Endothelial cell of umbilical vein (primary cell): Measurements from ENCODE around the gene EPC1. TPM values are rescaled to one million over a fixed set of nuclear protein-coding genes. Genes with fewer than 3 reads are reported as not detected.
A peak's percentile ranks its signal among the peaks of the same experiment; 100 is the strongest.

ENCODE experiments used
- BruUV-seq: library from RNA; stranded (reverse); fragments of 400-500 nt; replicated peaks from 2 replicates; lab custom pipeline; 2021; lab: Mats Ljungman, UMichigan
- CTCF ChIA-PET: fragments of 300-600, 350-600 bp; sonication (Branson Sonifier 250); formaldehyde crosslinking; loops from one replicate; lab custom pipeline; 2021; ENCODE audit warnings: antibody characterized with exemption, inconsistent platforms; lab: Charles Lee
- POLR2A ChIA-PET: fragments of 300-600, 350-600 bp; sonication (Branson Sonifier 250); formaldehyde crosslinking; loops from one replicate; lab custom pipeline; 2021; ENCODE audit warnings: antibody characterized with exemption, inconsistent platforms; lab: Charles Lee
- DNase-seq: peaks from one replicate; pipeline ENCODE4 v3.0.0-alpha.2; 2011; ENCODE audit warnings: low read depth, low spot score
- FAIRE-seq: peaks from 2 replicates; lab custom pipeline; 2011; peaks lifted over from hg19 to GRCh38; lab: Jason Lieb, UNC
- H2AFZ ChIP-seq: 2 replicates; pipeline ENCODE4 v1.6.0; 2012; ENCODE audit warnings: low read depth, low read length, control low read depth, inconsistent platforms
- H3K27ac ChIP-seq: 2 replicates; pipeline ENCODE4 v1.5.1; 2011; ENCODE audit warnings: low read depth, mild to moderate bottlenecking, control low read depth, low read length, moderate library complexity; ENCODE audit not compliant: insufficient read depth
- H3K27me3 ChIP-seq, 2 experiments: 2 replicates each; pipeline versions ENCODE4 v1.6.0 to v1.6.1; 2011; ENCODE audit warnings: low read length in 2 of 2, mixed read lengths in 1 of 2; ENCODE audit not compliant: control insufficient read depth in 2 of 2, insufficient read depth in 2 of 2
- H3K36me3 ChIP-seq, 2 experiments: 2 replicates in 1 of 2; 3 replicates in 1 of 2; pipeline ENCODE4 v1.5.1; 2011; ENCODE audit warnings: low read length in 2 of 2, mild to moderate bottlenecking in 1 of 2, moderate library complexity in 1 of 2; ENCODE audit not compliant: control insufficient read depth in 2 of 2, insufficient read depth in 2 of 2; ENCODE audit errors: extremely low read depth in 1 of 2
- H3K4me1 ChIP-seq: 3 replicates; pipeline ENCODE4 v1.5.1; 2011; ENCODE audit warnings: mild to moderate bottlenecking, low read length; ENCODE audit not compliant: control insufficient read depth, insufficient read depth; ENCODE audit errors: extremely low read depth
- H3K4me2 ChIP-seq: 2 replicates; pipeline ENCODE4 v1.6.1; 2011; ENCODE audit warnings: low read length, control low read depth, mixed read lengths; ENCODE audit not compliant: insufficient read depth
- H3K4me3 ChIP-seq, 3 experiments: fragments of 200-600 bp in 1 of 3; sonication (generic), shearing (Covaris generic) in 1 of 3; replicated peaks in 1 of 3; 2 replicates each; pipeline ENCODE4 v1.5.1; 2011 to 2016; ENCODE audit warnings: control low read depth in 3 of 3, low read length in 3 of 3, mild to moderate bottlenecking in 2 of 3, inconsistent platforms in 1 of 3, low read depth in 1 of 3, moderate library complexity in 1 of 3; ENCODE audit not compliant: insufficient read depth in 1 of 3
- H3K79me2 ChIP-seq: 2 replicates; pipeline ENCODE4 v1.6.0; 2012; ENCODE audit warnings: low read length, inconsistent platforms; ENCODE audit not compliant: control insufficient read depth, insufficient read depth
- H3K9ac ChIP-seq: replicated peaks from 2 replicates; pipeline ENCODE3; 2011; ENCODE audit warnings: low read length, control low read depth; ENCODE audit not compliant: insufficient read depth; ENCODE audit errors: extremely low read depth
- H3K9me1 ChIP-seq: replicated peaks from 3 replicates; pipeline ENCODE4 v1.6.0; 2011; ENCODE audit warnings: mild to moderate bottlenecking, low read length; ENCODE audit not compliant: control insufficient read depth, insufficient read depth; ENCODE audit errors: extremely low read depth
- H3K9me3 ChIP-seq: replicated peaks from 2 replicates; pipeline ENCODE4 v1.5.1; 2012; ENCODE audit warnings: low read length, inconsistent platforms; ENCODE audit not compliant: control insufficient read depth, insufficient read depth
- H4K20me1 ChIP-seq: replicated peaks from 2 replicates; pipeline ENCODE3; 2011; ENCODE audit warnings: mild to moderate bottlenecking, low read length; ENCODE audit not compliant: control insufficient read depth, insufficient read depth; ENCODE audit errors: extremely low read depth
- POLR2A ChIP-seq: IDR thresholded peaks from 2 replicates; pipeline ENCODE4 v1.6.1; 2012; ENCODE audit warnings: low read depth, mild to moderate bottlenecking, control low read depth, low read length
- dilution Hi-C: fragments of 300-500 bp; cut with MboI; formaldehyde crosslinking; loops from one replicate; pipeline ENCODE4 v1.15.0; 2019; ENCODE audit warnings: low sequenced_read_pairs; ENCODE audit not compliant: extremely low pct_ligation_motif_present
- intact Hi-C: fragments of 100-400 bp; cut with micrococcal nuclease; formaldehyde crosslinking; loops from one replicate; pipeline ENCODE4 v1.10.0; 2022
- polyA plus RNA-seq, 4 experiments: library from polyadenylated mRNA; depleted of rRNA in 3 of 4; stranded (reverse) in 3 of 4; unstranded in 1 of 4; fragments of >200 nt; gene quantifications; 2 replicates each; pipeline versions ENCODE4 v1.2.1 to v1.2.3, GENCODE V29; 2011 to 2012; ENCODE audit warnings: missing spikeins in 1 of 4
- total RNA-seq: library from RNA; stranded (reverse); gene quantifications from 2 replicates; pipeline ENCODE4 v1.2.3, GENCODE V29; 2021
- TF ChIP-seq, protein P1 (sequence below), 2 donors: IDR thresholded peaks; 1 replicate in 1 of 2; 2 replicates in 1 of 2; pipeline ENCODE4 v1.5.1; 2011; ENCODE audit warnings: low read length in 2 of 2, mild to moderate bottlenecking in 2 of 2, moderate library complexity in 2 of 2, control low read depth in 1 of 2, inconsistent platforms in 1 of 2, low read depth in 1 of 2; ENCODE audit not compliant: insufficient read depth in 1 of 2; ENCODE audit errors: extremely low read depth in 1 of 2

EPC1 gene
- total and polyA plus RNA-seq, 2 donors (not counting 3 experiments of a cell fraction or from before 2014, with no cell fraction given) = 27.9 to 39.0 TPM

DNA sequence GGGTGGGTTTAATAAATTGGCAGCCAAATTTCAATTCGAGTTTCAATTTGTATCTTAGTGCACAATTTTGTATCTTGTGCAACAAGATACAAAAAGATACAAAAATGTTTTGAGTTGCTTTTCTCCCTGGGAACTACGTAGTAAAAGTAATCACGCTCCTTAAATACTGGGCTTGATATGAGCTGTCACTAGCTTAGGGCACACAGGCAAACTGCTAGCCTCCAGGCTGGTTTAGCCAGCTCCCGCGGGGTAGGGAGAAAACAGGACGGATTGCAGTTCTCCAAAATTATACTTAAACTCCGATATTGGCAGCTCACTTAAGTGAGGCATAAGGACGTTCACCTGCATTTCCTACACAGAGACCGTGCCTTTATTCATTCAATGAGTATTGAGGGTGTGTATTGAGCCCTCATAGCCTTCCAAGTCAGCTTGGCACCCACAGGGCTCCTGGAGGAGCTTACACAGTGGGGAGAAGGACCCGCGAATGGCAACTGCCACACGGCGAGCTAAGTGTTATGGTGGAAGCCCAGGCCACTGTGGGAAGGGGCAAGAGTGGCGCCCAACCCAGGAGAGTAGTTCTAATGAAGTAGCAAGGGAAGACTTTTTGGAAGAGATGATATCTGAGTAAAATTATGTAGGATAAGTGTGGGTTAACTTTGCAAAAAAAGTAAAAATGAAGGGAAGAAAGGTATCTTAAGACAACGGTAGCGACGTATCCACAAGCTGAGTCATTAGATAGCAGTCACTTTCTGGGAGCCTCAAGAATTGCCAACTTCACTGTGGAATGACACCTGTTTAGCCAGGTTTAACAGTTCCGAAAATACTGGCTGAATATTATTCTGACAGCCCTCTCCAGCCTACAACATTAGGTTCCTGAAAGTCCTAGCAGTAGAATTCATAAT, 1.6 kb upstream of the EPC1 start:
- no TSS peak for BruUV-seq
- POLR2A ChIA-PET = no interaction called here
- TF ChIP-seq, protein P1, sequence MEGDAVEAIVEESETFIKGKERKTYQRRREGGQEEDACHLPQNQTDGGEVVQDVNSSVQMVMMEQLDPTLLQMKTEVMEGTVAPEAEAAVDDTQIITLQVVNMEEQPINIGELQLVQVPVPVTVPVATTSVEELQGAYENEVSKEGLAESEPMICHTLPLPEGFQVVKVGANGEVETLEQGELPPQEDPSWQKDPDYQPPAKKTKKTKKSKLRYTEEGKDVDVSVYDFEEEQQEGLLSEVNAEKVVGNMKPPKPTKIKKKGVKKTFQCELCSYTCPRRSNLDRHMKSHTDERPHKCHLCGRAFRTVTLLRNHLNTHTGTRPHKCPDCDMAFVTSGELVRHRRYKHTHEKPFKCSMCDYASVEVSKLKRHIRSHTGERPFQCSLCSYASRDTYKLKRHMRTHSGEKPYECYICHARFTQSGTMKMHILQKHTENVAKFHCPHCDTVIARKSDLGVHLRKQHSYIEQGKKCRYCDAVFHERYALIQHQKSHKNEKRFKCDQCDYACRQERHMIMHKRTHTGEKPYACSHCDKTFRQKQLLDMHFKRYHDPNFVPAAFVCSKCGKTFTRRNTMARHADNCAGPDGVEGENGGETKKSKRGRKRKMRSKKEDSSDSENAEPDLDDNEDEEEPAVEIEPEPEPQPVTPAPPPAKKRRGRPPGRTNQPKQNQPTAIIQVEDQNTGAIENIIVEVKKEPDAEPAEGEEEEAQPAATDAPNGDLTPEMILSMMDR (IDR thresholded peaks at IDR 0.05; ENCODE audit: extremely low read depth in 1 of 2, insufficient read depth in 1 of 2, low read depth in 1 of 2, low read length in 2 of 2) = no peak
- TF ChIP-seq POLR2A = no peak
- Histone ChIP-seq H3K4me2 (peak overlapping the region; percentile 95), H3K9me1 (no peaks in the 10 kb centered on the region), H3K9ac (no peak overlapping the region), H3K79me2 (peaks cover 25% of the 10 kb centered on the region), H3K27me3 (no peaks in the 10 kb centered on the region), H3K27ac (no peak overlapping the region), H3K36me3 (peaks cover 0 to 5% of the 10 kb centered on the region in 2 experiments), H3K4me1 (peaks cover 28% of the 10 kb centered on the region), H4K20me1 (peaks cover 6% of the 10 kb centered on the region), H3K9me3 (no peaks in the 10 kb centered on the region), H3K4me3 (no peak overlapping the region), H2AFZ (no peak overlapping the region)
- no peak for FAIRE-seq
- dilution Hi-C loops (no loop called here), intact Hi-C loops (loop anchor here (5.0 kb wide), 2 partner anchors 141 to 296 kb away; no protein-coding TSS in a partner anchor)
- CTCF ChIA-PET = interaction anchor here (0.7 to 1.3 kb wide), 4 partner anchors 16 to 91 kb away, joined by 3 to 4 read pairs (median 3); no protein-coding TSS in a partner anchor
- DNase-seq = no peak
